ENCODE data around the gene PAPOLB. TPM values are rescaled to one million over a fixed set of nuclear protein-coding genes. Genes with fewer than 3 reads are reported as not detected.

PAPOLB gene
- total RNA-seq, 1 experiment from 2014 or later: not detected

Other genes starting within 250 kb of the PAPOLB start
- gene FOXK1, start 179.7 kb downstream of the PAPOLB start, total RNA-seq (2014; rRNA removed; shearing (Covaris generic)): 12.9 and 20.9 TPM in 2 replicates
- 37.2 and 40.0 TPM in 2 replicates for gene AP5Z1, start 86.4 kb downstream of the PAPOLB start, total RNA-seq (2014; rRNA removed; shearing (Covaris generic))
- 0.40 and 3.4 TPM in 2 replicates for gene RADIL, start 21.7 kb upstream of the PAPOLB start, total RNA-seq (2014; rRNA removed; shearing (Covaris generic))
- not detected in 2 replicates for gene MMD2, start 97.2 kb upstream of the PAPOLB start, total RNA-seq (2014; rRNA removed; shearing (Covaris generic))
- gene RBAK, start 183.8 kb upstream of the PAPOLB start, total RNA-seq (2014; rRNA removed; shearing (Covaris generic)): 8.0 and 9.7 TPM in 2 replicates

Data from Daoy (cell line).